GM06990 (cell line): Measurements from ENCODE around the gene KIAA1549.

Experiments used
- DNase-seq: peaks from one replicate; pipeline ENCODE4 v3.0.0-alpha.2; 2011; ENCODE audit not compliant: insufficient read length; ENCODE audit errors: extremely low read depth
- H3K27me3 ChIP-seq: replicated peaks from 2 replicates; pipeline ENCODE4 v1.6.0; 2011; ENCODE audit warnings: low read length; ENCODE audit not compliant: control insufficient read depth, insufficient read depth
- H3K36me3 ChIP-seq: 2 replicates; pipeline ENCODE4 v1.5.1; 2011; ENCODE audit warnings: low read length; ENCODE audit not compliant: control insufficient read depth, insufficient read depth
- H3K4me3 ChIP-seq: replicated peaks from 2 replicates; pipeline ENCODE4 v1.5.1; 2011; ENCODE audit warnings: low read depth, mild to moderate bottlenecking, control low read depth, low read length
- TF ChIP-seq, protein P1 (sequence below): IDR thresholded peaks from 2 replicates; pipeline ENCODE4 v1.5.1; 2011; ENCODE audit warnings: low read length, control low read depth, mild to moderate bottlenecking, inconsistent platforms; ENCODE audit not compliant: insufficient read depth, poor library complexity, severe bottlenecking

KIAA1549 gene

DNA sequence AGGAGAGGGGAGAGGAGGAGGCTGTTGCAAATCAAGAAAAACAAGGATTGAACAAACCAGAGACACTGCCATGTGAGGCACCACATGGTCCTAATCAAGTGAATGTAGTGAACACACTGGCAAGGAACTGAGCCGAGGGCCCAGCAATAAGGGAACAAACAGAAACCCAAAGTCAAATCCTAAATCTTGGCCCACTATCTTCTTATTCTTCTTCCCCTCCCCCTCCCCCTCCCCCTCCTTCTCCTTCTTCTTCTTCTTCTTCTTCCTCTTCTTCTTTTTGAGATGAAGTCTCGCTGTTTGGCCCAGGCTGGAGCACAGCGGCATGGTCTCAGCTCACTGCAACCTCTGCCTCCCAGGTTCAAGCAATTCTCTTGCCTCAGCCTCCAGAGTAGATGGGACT, 24.0 kb downstream of the KIAA1549 start:
- Histone ChIP-seq H3K4me3 (no peak overlapping the region), H3K27me3 (no peaks in the 10 kb centered on the region), H3K36me3 (no peaks in the 10 kb centered on the region)
- DNase-seq: no peak
- TF ChIP-seq, protein P1, sequence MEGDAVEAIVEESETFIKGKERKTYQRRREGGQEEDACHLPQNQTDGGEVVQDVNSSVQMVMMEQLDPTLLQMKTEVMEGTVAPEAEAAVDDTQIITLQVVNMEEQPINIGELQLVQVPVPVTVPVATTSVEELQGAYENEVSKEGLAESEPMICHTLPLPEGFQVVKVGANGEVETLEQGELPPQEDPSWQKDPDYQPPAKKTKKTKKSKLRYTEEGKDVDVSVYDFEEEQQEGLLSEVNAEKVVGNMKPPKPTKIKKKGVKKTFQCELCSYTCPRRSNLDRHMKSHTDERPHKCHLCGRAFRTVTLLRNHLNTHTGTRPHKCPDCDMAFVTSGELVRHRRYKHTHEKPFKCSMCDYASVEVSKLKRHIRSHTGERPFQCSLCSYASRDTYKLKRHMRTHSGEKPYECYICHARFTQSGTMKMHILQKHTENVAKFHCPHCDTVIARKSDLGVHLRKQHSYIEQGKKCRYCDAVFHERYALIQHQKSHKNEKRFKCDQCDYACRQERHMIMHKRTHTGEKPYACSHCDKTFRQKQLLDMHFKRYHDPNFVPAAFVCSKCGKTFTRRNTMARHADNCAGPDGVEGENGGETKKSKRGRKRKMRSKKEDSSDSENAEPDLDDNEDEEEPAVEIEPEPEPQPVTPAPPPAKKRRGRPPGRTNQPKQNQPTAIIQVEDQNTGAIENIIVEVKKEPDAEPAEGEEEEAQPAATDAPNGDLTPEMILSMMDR: no peak

DNA sequence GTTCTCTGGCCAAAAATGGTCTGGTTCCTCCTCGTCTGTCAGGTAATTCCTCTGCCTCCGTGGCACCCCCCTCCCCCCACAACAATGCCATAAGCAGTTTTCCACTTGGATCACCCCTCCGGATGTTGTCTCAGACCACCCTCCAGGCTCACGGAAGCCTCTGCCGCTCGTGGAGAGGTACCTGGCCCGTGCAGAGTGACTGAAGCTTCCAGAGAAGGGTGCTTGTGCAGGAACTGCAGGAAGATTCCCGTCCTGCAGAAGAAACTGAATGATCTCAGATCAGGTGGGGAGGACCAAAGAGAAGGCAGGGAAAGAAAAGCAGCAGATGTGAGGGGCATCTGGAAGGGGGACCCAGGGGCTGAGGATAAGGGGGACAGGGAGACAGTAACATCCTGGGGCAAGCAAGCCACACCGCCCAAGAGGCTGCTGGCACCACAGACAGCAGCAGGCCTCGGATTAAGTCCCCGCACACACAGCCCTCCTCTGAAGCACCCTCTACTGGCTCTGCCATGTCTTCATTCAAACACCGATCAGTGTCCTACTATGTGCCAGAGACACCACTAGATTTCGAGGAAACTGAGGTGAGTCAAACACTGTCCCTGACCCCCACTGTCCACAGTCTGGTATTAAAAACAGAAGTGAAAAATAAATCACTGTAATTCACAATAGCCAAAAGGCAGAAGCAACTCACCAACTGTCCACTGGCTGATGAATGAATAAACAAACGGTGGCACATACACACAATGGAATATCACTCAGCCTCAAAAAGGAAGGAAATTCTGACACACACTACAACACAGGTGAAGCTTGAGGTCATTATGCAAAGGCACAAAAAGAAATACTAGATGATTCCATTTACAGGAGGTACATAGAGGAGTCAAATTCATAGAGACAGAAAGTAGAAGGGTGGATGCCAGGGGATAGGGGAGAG, 26.4 kb downstream of the KIAA1549 start:
- no peak for DNase-seq
- H3K4me3 ChIP-seq: no peak overlapping the region
- TF ChIP-seq, protein P1: no peak
- H3K36me3 ChIP-seq: no peaks in the 10 kb centered on the region
- H3K27me3 ChIP-seq: no peaks in the 10 kb centered on the region

DNA sequence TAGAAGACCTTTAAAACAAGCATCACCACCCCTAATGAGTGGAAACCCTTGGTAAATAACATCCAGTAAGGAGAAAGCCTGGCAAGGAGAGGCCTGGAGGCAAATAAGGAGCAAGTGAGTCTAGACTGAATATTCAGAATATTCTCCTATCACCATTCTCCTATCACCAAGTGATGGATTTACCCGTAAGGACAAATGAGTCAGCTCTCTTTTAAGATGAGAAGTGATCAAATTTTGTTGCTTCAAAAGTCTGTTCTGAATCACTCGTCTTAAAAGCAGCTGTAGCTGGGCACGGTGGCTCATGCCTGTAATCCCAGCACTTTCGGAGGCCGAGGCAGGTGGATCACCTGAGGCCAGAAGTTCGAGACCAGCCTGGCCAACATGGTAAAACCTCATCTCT, 28.4 kb downstream of the KIAA1549 start:
- DNase-seq: no peak
- H3K36me3 ChIP-seq: no peaks in the 10 kb centered on the region
- no peaks in the 10 kb centered on the region for H3K27me3 ChIP-seq
- TF ChIP-seq, protein P1: no peak
- no peak overlapping the region for H3K4me3 ChIP-seq

DNA sequence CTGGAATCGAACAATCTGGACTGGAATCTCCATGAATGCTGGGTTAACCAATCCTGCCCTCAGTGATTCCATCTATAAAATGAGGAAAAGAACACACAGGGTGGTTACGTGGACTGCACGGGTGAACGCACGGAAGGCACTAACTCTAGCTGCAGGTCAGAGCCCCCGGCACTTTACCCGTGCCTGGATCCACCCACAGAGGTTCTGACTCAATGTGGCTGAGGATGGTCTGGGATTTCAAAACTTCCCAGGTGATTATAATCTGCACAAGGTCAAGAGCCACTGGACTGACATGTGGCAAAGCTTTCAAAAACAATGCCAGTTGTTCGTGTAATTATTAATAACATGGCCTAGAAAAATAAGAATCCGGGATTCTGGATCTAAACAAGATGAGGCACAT, 29.2 kb downstream of the KIAA1549 start:
- Histone ChIP-seq H3K27me3 (no peaks in the 10 kb centered on the region), H3K4me3 (no peak overlapping the region), H3K36me3 (no peaks in the 10 kb centered on the region)
- TF ChIP-seq, protein P1: no peak
- DNase-seq: no peak

DNA sequence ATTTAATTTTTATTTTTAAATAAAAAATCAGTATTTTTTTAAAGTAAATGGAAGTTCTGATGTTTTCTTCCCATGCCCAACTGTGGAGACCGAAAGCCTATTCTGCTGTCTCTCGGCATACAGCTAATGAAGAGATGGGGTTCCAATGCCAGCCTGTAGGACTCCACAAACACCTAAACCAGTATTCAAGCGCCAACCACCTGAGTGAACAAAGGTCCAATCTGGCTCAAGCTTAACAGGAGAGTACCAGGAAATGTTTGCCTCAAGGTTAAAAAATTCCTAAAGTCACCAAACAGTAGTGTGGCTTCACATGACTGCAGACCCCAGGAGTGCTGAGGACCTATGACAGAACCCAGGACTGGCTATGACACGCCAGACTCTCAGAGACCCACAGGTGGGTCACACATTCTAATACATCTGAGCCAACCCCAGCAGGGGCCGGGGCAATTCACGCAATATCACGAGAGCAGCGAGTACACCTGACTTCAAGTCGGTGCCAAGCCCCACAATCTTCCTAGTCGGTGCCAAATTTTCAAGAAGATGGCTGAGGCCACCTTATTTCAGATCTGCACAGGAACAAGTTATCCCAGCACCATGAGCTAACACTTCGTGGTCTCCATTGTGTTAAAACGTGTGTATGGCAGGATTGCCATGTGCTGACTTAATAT, 31.6 kb downstream of the KIAA1549 start:
- H3K27me3 ChIP-seq: no peaks in the 10 kb centered on the region
- DNase-seq: no peak
- TF ChIP-seq, protein P1: no peak
- no peaks in the 10 kb centered on the region for H3K36me3 ChIP-seq
- no peak overlapping the region for H3K4me3 ChIP-seq
